Upper lobe of left lung (tissue), 4 donors: Measurements from ENCODE around the gene RCSD1.

Experiments used
- CTCF ChIP-seq, 6 experiments: fragments of 450-650 bp in 4 of 6; fragments of 200-600 bp in 2 of 6; sonication (generic) in 2 of 6; IDR thresholded peaks; one replicate each; pipeline ENCODE4 v1.5.1; 2016 to 2019; ENCODE audit warnings: antibody characterized with exemption in 6 of 6
- EP300 ChIP-seq, 4 donors: sonication (generic); formaldehyde crosslinking; IDR thresholded peaks; one replicate each; pipeline ENCODE4 v1.5.1; 2017; ENCODE audit warnings: antibody characterized with exemption in 4 of 4, control low read depth in 2 of 4
- POLR2A ChIP-seq, 4 donors: fragments of 450-650 bp; IDR thresholded peaks; one replicate each; pipeline ENCODE4 v1.5.1; 2016 to 2017; ENCODE audit warnings: antibody characterized with exemption in 4 of 4, mild to moderate bottlenecking in 2 of 4
- POLR2AphosphoS5 ChIP-seq, 2 donors: sonication (generic); formaldehyde crosslinking; IDR thresholded peaks; one replicate each; pipeline ENCODE4 v1.5.1; 2017; ENCODE audit warnings: antibody characterized with exemption in 2 of 2

GRCh38 chr1:167627615-167627864, 2.5 kb upstream of the RCSD1 start:
- no peak for TF ChIP-seq CTCF (IDR thresholded peaks at IDR 0.05)
- no peak for TF ChIP-seq POLR2A (IDR thresholded peaks at IDR 0.05)
- TF ChIP-seq POLR2AphosphoS5 (IDR thresholded peaks at IDR 0.05) = no peak
- no peak for TF ChIP-seq EP300 (IDR thresholded peaks at IDR 0.05)
